Measurements from ENCODE around the gene CAMSAP1.

DNA sequence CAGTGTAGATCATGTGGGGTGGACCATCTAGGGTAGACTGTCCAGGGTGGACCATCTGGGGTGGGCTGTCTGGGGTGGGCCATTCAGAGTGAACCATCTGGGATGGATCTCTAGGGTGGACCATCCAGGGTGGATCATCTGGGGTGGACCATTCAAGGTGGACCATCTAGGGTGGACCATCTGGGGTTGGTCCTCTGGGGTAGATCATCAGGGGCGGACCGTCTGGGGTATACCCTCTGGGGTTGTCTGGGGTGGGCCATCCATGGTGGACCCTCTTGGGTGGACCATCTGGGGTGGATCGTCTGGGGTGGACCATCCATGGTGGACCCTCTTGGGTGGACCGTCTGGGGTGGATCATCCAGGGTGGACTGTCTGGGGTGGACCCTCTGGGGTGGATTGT, 141.1 kb downstream of the CAMSAP1 start:
- TF ChIP-seq, protein P1, sequence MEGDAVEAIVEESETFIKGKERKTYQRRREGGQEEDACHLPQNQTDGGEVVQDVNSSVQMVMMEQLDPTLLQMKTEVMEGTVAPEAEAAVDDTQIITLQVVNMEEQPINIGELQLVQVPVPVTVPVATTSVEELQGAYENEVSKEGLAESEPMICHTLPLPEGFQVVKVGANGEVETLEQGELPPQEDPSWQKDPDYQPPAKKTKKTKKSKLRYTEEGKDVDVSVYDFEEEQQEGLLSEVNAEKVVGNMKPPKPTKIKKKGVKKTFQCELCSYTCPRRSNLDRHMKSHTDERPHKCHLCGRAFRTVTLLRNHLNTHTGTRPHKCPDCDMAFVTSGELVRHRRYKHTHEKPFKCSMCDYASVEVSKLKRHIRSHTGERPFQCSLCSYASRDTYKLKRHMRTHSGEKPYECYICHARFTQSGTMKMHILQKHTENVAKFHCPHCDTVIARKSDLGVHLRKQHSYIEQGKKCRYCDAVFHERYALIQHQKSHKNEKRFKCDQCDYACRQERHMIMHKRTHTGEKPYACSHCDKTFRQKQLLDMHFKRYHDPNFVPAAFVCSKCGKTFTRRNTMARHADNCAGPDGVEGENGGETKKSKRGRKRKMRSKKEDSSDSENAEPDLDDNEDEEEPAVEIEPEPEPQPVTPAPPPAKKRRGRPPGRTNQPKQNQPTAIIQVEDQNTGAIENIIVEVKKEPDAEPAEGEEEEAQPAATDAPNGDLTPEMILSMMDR (IDR thresholded peaks at IDR 0.05), result no peak
- no peak for TF ChIP-seq POLR2A (IDR thresholded peaks at IDR 0.05)

Measured in lower leg skin (tissue), 3 donors.